Measurements from ENCODE around the gene ACOXL.

- TF ChIP-seq, protein P1, sequence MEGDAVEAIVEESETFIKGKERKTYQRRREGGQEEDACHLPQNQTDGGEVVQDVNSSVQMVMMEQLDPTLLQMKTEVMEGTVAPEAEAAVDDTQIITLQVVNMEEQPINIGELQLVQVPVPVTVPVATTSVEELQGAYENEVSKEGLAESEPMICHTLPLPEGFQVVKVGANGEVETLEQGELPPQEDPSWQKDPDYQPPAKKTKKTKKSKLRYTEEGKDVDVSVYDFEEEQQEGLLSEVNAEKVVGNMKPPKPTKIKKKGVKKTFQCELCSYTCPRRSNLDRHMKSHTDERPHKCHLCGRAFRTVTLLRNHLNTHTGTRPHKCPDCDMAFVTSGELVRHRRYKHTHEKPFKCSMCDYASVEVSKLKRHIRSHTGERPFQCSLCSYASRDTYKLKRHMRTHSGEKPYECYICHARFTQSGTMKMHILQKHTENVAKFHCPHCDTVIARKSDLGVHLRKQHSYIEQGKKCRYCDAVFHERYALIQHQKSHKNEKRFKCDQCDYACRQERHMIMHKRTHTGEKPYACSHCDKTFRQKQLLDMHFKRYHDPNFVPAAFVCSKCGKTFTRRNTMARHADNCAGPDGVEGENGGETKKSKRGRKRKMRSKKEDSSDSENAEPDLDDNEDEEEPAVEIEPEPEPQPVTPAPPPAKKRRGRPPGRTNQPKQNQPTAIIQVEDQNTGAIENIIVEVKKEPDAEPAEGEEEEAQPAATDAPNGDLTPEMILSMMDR (conservative IDR thresholded peaks at IDR 0.05 in 1 of 2, IDR thresholded peaks at IDR 0.05 in 1 of 2; ENCODE audit: extremely low read depth in 1 of 2, insufficient read depth in 1 of 2, low read depth in 1 of 2, low read length in 2 of 2), result no peak
- TF ChIP-seq EZH2 (IDR thresholded peaks at IDR 0.05; ENCODE audit: borderline replicate concordance, low read length), result no peak
These were observed 59.1 kb downstream of the ACOXL start for GRCh38 chr2:110791435-110791834.

Data from mammary epithelial cell (primary cell).